GM12875 (cell line): Measurements from ENCODE around the gene ZBTB40.

Source experiments
- H3K4me3 ChIP-seq: one replicate; pipeline ENCODE4 v1.5.1; 2011; ENCODE audit warnings: low read depth, low read length, control low read depth
- CTCF ChIP-seq: IDR thresholded peaks from 2 replicates; pipeline ENCODE4 v1.5.1; 2011; ENCODE audit warnings: low read depth, mild to moderate bottlenecking, control low read depth, inconsistent platforms, low read length, moderate library complexity, borderline replicate concordance; ENCODE audit not compliant: insufficient read depth

Gene ZBTB40

DNA sequence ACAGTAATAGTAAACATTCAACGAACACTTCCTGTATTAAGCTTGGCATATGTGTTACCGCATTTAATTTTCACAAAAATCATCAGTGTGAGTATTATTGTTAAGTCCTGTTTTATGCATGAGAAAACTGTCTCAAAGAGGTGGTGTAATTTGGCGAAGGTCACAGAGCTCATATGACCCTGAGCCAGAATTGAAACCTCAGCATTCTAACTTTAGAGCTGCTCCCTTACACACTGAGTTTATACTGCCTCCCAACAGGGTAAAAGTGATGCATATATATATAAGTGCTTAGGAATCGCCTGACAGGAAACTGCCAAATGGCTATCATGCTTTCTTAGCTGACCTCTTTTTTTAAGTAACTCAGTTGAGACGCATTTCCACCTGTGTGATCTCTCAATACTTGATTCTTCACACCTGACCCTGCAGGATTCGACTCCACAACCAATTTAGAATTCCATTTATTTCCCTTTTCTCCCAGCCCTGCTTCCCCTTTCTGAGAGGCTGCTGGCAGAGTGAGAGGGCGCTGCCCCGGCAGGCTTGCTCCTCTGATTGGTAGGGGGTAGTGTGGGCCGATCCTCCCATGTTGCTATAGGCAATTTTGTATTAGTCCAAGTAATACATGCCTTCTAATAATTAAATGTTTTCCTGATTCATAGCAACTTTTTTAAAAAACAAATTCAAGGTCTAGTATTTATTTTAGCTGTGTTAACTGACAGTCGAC lies 40.5 kb downstream of the ZBTB40 start:
- no peak overlapping the region for H3K4me3 ChIP-seq
- no peak for TF ChIP-seq CTCF

GRCh38 chr1:22494144-22494543 lies 42.5 kb downstream of the ZBTB40 start:
- no peak for TF ChIP-seq CTCF
- no peak overlapping the region for H3K4me3 ChIP-seq

DNA sequence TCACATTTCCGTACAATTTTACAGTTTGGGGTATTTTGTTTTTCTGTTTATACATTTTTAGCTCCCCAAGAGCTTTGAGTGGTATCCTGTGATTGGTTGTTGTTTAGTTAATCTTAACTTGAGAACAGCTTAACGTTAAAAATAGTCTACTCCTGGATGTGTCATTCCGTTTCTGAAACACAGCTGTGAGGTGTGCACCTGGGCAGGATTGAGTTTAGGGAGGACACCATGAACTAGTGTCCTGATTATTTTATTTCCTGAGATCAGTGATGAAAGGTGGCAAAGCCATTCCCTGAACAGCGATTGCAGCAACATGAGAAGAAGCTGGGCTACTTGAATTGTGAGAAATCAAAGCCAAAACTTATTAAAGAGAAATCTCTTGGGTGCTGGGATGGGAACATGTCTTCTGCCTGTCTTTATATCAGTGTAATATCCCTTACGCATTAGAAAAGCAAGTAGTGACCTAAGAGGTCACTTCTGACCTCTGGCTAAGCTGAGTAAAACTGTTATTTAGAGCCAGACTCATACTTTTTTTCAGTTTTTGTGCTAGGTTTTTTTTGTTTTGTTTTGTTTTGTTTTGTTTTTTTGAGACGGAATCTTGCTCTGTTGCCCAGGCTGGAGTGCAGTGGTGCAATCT lies 43.4 kb downstream of the ZBTB40 start:
- H3K4me3 ChIP-seq: no peak overlapping the region
- TF ChIP-seq CTCF: no peak

- H3K4me3 ChIP-seq: no peak overlapping the region
- no peak for TF ChIP-seq CTCF
Observed at GRCh38 chr1:22496536-22497160, 45.0 kb downstream of the ZBTB40 start.

GRCh38 chr1:22498463-22498862 lies 46.8 kb downstream of the ZBTB40 start:
- no peak for TF ChIP-seq CTCF
- H3K4me3 ChIP-seq: no peak overlapping the region

DNA sequence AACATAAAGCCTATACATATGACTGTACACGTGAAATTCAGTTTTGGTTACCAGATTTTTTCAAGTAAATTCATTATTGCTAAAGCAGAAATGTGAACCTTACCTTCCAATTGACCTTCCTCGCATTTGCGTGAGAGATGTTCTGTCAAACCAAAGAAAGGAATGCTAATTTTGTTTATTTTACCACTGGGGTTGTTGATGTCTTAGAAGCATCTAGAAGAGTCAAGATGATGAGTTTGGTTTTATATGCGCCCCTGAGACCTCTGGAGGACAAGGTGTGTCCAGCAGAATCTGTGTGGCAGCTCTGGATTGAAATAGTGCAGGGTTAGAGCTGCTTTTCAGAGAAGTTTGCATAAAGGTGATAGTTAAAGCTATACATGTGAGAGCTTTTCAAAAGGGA lies 48.4 kb downstream of the ZBTB40 start:
- no peak overlapping the region for H3K4me3 ChIP-seq
- TF ChIP-seq CTCF: no peak
